Stomach smooth muscle (tissue), 2 donors: ENCODE data around the gene IL24.
"Not testable (repeated sequence)": the region's sequence is repeated elsewhere in the genome, so short reads cannot be mapped to it uniquely, and the experiment has no call there.

Experiments used
- H3K27ac ChIP-seq: one replicate; pipeline ENCODE4 v1.7.0; 2013; ENCODE audit warnings: mild to moderate bottlenecking, low read length, inconsistent platforms
- H3K27me3 ChIP-seq, 2 donors: one replicate each; pipeline ENCODE4 v1.7.0; 2013; ENCODE audit warnings: low read length in 2 of 2; ENCODE audit not compliant: insufficient read depth in 2 of 2, control insufficient read depth in 1 of 2
- H3K36me3 ChIP-seq, 2 donors: one replicate each; pipeline ENCODE4 v1.7.0; 2013; ENCODE audit warnings: low read length in 2 of 2; ENCODE audit not compliant: control insufficient read depth in 2 of 2, insufficient read depth in 2 of 2
- H3K4me1 ChIP-seq: one replicate; pipeline ENCODE4 v1.7.0; 2013; ENCODE audit warnings: low read length; ENCODE audit not compliant: control insufficient read depth, insufficient read depth
- H3K4me3 ChIP-seq, 2 donors: one replicate each; pipeline ENCODE4 v1.7.0; 2013; ENCODE audit warnings: low read length in 2 of 2
- H3K9ac ChIP-seq, 2 donors: one replicate each; pipeline ENCODE4 v1.7.0; 2013; ENCODE audit warnings: low read length in 2 of 2, mild to moderate bottlenecking in 1 of 2
- H3K9me3 ChIP-seq, 2 donors: one replicate each; pipeline ENCODE4 v1.7.0; 2013; ENCODE audit warnings: low read length in 2 of 2; ENCODE audit not compliant: control insufficient read depth in 2 of 2
- donor health status: healthy.
- donor health status: Pancreatic carcinoma.

The IL24 gene

DNA sequence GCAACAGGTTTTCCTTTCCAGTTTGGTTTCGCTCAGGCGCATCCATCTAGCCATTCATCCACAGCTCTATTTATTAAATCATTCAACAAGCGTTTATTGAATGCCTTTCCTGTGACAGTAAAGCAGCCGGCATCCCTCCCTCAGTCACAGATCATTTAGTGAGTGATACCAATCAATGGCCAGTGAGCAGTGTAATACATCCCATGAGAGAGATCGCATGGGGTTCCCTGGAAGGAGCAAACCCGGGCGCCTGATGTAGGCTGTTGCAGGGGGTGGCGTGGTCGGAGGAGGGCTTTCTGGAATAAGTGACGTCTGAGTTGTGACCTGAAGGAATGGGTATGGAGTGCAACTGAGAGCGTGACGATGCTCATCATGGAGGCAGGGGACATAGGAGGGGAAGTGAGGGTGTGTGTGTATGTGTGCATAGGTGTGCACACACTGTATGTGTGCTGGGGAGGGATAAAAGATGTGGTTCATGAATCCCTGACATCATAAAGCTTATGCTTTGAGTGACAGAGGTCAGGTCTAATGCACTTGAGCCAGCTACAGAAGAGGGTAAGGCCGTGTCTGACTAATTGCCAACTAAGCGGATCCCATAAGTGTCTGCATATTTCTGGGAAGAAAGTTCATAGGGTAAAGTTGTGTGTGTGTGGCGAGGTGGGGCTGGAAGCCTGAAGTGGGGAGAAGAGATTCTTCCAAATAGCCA is 17.9 kb downstream of the IL24 start:
- no peak overlapping the region for H3K9ac ChIP-seq
- H3K27me3 ChIP-seq, result peaks cover 15 to 16% of the 10 kb centered on the region in 2 donors
- H3K36me3 ChIP-seq, result no peaks in the 10 kb centered on the region
- H3K27ac ChIP-seq, result no peak overlapping the region
- H3K4me3 ChIP-seq, result no peak overlapping the region
- H3K9me3 ChIP-seq, result no peaks in the 10 kb centered on the region
- H3K4me1 ChIP-seq, result peaks cover 4% of the 10 kb centered on the region

DNA sequence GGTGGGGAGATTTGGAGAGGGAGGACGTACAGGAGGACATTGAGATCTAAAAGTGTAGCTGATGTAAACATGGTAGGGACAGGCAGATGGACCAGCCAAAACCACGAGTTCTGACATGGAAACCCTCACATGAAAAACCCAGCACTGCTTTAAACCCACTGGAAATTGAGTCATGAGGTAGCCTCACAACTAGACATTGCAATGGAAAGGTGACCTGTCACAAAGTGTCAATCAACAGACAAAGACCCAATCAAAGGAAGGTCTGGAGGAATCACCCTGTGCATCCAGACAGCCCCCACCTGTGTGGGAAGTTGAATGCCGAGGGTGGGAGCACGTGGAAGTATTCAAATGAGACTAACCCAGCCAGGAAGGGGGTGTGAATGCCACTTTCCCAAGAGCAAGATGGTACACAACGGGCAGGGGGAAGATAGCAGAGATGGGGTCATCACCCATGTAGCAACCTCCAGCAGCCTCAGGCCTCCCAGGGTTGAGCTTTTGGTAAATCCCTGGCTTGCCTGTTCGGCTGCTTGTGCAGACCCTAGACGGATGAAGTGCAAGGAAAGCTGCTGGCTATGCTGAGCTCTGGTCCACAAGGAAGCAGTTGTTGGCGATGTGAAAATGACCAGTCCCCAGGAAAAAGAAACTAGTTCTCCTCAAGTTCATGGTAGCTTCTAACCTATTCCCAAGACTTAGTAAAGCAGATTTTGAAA is 18.9 kb downstream of the IL24 start:
- H3K4me1 ChIP-seq, result peaks cover 4% of the 10 kb centered on the region
- H3K27ac ChIP-seq, result no peak overlapping the region
- no peaks in the 10 kb centered on the region for H3K36me3 ChIP-seq
- peaks cover 9 to 15% of the 10 kb centered on the region in 2 donors for H3K27me3 ChIP-seq
- no peaks in the 10 kb centered on the region for H3K9me3 ChIP-seq
- no peak overlapping the region for H3K4me3 ChIP-seq
- no peak overlapping the region for H3K9ac ChIP-seq

DNA sequence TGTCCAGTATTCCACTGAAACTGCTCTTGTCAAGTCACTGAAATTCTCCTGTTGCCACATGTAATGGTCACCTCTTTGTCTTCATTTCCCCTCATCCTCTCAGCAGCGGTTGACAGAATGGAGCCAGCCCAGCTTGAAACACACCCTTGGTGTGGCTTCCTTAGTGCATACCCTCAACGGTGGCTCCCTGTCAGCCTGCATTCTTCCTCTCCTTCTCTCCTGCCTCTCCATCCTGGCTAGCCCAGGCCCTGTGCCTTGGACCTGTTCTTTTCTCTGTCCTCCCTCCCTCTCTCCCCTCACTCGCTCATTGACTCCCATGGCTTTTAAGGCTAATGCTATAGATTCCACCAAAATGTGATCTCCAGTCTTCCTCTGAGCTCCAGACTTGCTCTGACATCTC is 20.8 kb downstream of the IL24 start:
- no peaks in the 10 kb centered on the region for H3K9me3 ChIP-seq
- peaks cover 6 to 8% of the 10 kb centered on the region in 2 donors for H3K27me3 ChIP-seq
- H3K36me3 ChIP-seq, result no peaks in the 10 kb centered on the region
- H3K4me3 ChIP-seq, result no peak overlapping the region
- no peak overlapping the region for H3K9ac ChIP-seq
- H3K4me1 ChIP-seq, result no peaks in the 10 kb centered on the region
- no peak overlapping the region for H3K27ac ChIP-seq

DNA sequence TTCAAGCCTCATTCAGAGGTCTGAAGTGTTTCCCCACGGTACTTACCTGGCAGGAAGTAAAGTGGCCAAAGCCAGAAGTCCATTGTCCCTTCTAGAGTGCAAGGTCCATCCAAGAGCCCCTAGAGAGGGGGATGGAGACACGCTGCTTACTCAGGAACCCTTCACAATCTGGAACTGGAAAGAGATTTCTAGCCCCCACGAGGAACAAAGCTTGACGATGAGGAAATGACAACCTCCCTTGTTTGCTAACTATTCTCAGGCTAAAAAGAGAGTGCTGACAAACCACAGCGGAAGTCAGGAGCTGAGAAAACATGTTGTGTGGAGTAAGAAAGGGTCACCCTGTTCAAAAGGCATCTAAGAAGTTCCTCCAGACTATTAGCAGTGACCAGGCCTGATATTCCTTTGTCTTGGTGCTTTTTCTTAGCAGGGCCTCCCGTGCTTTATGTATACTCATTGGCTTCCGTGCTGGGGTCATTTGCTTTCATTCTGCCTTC is 24.6 kb downstream of the IL24 start, which contains the start of gene FCMR:
TSS of gene FCMR (minus strand) at position 170 of the 494 bp plus-strand sequence. CDS start at position 83, 87 bp downstream.
- no peak within 1 kb of the TSS for H3K27ac ChIP-seq
- H3K9ac ChIP-seq, result no peak within 1 kb of the TSS
- no peaks in the 10 kb centered on the region for H3K36me3 ChIP-seq
- no peaks in the 10 kb centered on the region for H3K4me1 ChIP-seq
- no peak within 1 kb of the TSS for H3K4me3 ChIP-seq
- no peaks in the 10 kb centered on the region for H3K9me3 ChIP-seq
- H3K27me3 ChIP-seq, result no peaks in the 10 kb centered on the region

DNA sequence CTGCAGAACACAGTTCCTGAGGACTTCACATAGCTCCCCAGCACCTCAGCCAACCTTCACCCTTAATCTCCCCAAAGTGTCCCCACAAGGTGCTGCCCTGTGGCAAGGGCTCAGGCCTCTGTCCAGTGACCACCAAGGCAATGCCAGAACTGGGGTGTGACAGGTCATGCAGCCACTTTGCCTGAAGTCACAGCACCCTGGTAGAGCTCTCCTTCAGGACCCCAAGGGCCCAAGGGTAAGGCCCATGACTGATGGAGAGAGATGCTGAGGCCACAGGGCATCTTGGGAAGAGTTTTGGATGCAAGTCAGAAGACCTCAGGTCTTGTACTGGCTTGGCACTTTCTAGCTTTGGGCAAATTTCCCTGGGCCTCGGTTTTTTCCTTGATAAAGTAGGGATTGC is 25.3 kb downstream of the IL24 start:
- no peak overlapping the region for H3K27ac ChIP-seq
- no peaks in the 10 kb centered on the region for H3K27me3 ChIP-seq
- no peaks in the 10 kb centered on the region for H3K36me3 ChIP-seq
- no peak overlapping the region for H3K4me3 ChIP-seq
- H3K9me3 ChIP-seq, result no peaks in the 10 kb centered on the region
- H3K9ac ChIP-seq, result no peak overlapping the region
- H3K4me1 ChIP-seq, result no peaks in the 10 kb centered on the region

DNA sequence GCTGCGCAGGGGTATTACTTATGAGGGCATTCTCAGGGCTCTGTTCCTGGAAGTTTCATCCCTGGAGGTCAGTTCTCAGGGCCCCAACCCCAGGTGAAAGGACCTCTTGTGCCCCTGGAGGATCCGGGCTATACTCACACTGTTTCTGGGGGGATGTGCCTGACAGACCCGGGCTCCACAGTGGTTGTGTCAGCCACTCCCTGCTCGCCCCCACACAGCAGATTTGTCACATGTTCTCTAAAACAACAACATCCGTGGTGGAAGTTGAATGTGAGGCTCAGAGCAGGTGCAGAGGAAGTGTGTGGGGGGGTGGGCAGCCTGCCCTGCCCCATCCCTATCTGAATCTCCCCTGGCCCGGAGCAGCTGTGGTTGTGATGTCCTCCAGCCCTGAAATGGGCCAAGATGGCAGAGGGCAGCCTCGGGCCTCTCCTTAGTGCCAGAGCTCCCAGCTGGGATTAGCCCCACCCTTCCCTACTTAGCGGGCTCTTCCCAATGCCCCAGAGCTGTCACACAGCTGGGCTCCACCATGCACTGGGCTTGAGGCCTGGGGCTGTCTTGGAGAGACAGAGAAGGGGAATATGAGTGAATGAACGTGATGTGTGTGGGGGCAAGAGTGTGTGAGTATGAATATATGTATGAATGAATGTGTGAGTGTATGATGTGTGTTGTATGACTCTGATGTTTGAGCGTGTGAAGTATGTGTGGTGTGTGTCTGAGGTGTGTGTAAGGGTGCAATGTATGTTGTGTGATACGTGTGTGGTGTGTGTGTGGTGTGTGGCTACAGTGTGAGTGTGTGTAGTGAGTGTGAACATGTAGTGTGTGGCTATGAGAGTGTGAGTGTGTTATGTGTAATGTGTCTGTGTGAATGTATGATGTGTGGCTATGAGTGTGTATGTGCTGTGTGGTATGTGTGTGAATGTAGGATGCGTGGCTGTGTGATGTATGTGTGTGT is 26.0 kb downstream of the IL24 start:
- no peaks in the 10 kb centered on the region for H3K9me3 ChIP-seq
- H3K36me3 ChIP-seq, result no peaks in the 10 kb centered on the region
- no peak overlapping the region for H3K4me3 ChIP-seq
- no peak overlapping the region for H3K9ac ChIP-seq
- no peak overlapping the region for H3K27ac ChIP-seq
- H3K27me3 ChIP-seq, result no peaks in the 10 kb centered on the region
- no peaks in the 10 kb centered on the region for H3K4me1 ChIP-seq

DNA sequence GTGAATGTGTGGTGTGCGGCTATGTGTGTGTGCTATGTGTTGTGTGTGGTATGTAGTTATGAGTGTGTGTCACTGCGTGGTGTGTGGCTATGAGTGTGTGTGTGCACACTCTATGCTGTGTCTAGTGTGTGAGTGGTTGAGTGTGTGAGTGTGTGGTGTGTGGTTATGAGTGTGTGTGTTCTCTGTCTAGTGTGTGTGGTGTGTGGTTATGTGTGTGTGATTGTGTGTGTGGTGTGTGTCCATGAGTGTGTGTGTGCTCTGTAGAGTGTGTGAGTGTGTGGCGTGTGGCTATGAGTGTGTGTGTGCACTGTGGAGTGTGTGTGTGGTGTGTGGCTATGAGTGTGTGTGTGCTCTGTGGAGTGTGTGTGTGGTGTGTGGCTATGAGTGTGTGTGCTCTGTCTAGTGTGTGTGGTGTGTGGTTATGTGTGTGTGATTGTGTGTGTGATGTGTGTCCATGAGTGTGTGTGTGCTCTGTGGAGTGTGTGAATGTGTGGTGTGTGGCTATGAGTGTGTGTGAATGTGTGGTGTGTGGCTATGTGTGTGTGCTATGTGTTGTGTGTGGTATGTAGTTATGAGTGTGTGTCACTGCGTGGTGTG is 26.8 kb downstream of the IL24 start:
- peak overlapping the region in 1 of 2 donors; percentile 55 for H3K9ac ChIP-seq
- H3K9me3 ChIP-seq, H3K36me3 ChIP-seq, H3K4me3 ChIP-seq, H3K27ac ChIP-seq, H3K27me3 ChIP-seq, H3K4me1 ChIP-seq: not testable (repeated sequence)

DNA sequence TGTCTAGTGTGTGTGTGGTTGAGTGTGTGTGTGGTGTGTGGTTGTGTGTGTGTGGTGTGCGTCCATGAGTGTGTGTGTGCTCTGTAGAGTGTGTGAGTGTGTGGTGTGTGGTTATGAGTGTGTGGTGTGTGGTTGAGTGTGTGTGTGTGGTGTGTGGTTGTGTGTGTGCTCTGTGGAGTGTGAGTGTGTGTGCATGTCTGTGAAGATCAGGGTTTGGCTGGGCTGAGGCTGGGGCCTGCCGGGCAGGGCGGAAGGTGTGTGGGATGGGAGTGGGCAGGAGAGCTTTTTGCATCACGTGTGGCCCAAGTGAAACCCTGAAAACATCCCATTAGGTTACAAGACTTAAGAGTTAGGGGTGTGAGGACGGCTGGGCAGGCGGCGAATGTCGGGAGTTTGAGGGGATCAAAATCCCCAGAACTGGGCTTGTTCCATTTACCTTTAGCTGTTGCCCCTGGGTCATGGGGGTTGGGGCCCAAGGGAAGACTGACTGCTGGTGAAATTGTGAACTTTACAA is 27.4 kb downstream of the IL24 start:
- Histone ChIP-seq H3K9me3 (no peaks in the 10 kb centered on the region), H3K9ac (no peak overlapping the region), H3K4me1 (no peaks in the 10 kb centered on the region), H3K27ac (no peak overlapping the region), H3K36me3 (no peaks in the 10 kb centered on the region), H3K27me3 (no peaks in the 10 kb centered on the region), H3K4me3 (no peak overlapping the region)

DNA sequence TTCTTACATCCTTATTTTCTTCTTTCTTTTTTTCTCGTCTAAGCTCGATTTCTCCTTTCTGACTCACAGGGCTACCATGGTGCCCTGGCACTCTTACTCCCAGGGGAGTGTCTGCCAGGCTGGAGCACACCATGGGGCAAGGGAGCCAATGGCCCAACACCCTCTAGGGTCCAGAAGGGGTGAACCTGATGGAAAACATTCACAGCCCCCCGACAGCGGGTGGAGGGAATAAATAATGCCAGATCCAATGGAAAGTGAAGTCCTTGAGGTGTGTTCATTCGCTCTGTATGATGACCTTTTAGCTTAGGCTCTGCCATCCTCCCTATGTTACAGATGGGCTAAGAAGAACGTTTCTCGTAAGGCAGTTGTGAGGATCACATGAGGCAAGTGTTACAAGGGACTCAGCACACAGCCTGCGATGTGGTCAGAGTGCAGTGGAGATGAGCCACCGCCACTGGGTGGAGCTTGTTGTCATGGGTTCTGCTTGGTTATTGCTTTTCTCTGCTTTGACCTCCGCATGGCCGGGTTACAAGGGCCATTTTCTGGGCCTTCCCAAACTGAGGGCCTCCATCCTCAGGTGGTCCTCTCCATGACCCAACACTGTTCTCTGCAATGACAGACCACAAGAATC is 28.0 kb downstream of the IL24 start:
- Histone ChIP-seq H3K9ac (no peak overlapping the region), H3K27ac (no peak overlapping the region), H3K36me3 (no peaks in the 10 kb centered on the region), H3K27me3 (no peaks in the 10 kb centered on the region), H3K4me1 (no peaks in the 10 kb centered on the region), H3K9me3 (no peaks in the 10 kb centered on the region), H3K4me3 (no peak overlapping the region)

DNA sequence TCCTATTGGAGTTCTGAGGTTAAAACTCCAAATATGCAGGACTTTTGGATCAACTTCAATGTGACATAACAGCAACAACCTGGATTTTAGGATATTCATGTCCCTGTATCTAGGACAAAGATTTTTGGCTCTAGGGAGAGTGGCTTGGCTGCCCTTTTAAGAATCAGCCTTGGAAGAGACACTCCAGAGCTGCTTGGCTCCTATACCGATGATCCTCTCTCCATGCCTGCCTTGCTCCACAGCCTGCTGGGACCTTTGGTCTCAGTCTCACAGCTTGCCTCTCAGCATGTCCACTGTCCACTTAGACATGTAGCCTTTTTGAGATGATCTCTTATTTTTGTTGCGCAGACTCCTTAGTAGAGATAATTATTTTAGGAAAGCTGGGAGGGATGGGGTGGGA is 29.0 kb downstream of the IL24 start:
- H3K4me3 ChIP-seq, result no peak overlapping the region
- H3K4me1 ChIP-seq, result no peaks in the 10 kb centered on the region
- H3K9ac ChIP-seq, result no peak overlapping the region
- H3K27me3 ChIP-seq, result no peaks in the 10 kb centered on the region
- no peaks in the 10 kb centered on the region for H3K36me3 ChIP-seq
- H3K27ac ChIP-seq, result no peak overlapping the region
- H3K9me3 ChIP-seq, result no peaks in the 10 kb centered on the region
